ENCODE data around the gene AVP. TPM values are rescaled to one million over a fixed set of nuclear protein-coding genes. Genes with fewer than 3 reads are reported as not detected.

AVP gene
- total RNA-seq, 2 donors from 2014 or later = not detected

GRCh38 chr20:3111995-3112394, 27.5 kb upstream of the AVP start:
- Histone ChIP-seq H3K27me3 (no peaks in the 10 kb centered on the region), H3K36me3 (peaks cover 11% of the 10 kb centered on the region), H3K4me1 (no peaks in the 10 kb centered on the region), H3K9me3 (no peaks in the 10 kb centered on the region), H3K27ac (no peak overlapping the region), H3K4me3 (no peak overlapping the region)
- DNase-seq (ENCODE audit: low spot score) = no peak
- TF ChIP-seq CTCF (IDR thresholded peaks at IDR 0.05) = no peak

GRCh38 chr20:3111507-3111906, 27.0 kb upstream of the AVP start:
- Histone ChIP-seq H3K36me3 (peaks cover 11% of the 10 kb centered on the region), H3K9me3 (no peaks in the 10 kb centered on the region), H3K4me3 (no peak overlapping the region), H3K27me3 (no peaks in the 10 kb centered on the region), H3K27ac (no peak overlapping the region), H3K4me1 (no peaks in the 10 kb centered on the region)
- no peak for TF ChIP-seq CTCF (IDR thresholded peaks at IDR 0.05)
- no peak for DNase-seq (ENCODE audit: low spot score)

- TF ChIP-seq CTCF (IDR thresholded peaks at IDR 0.05) = no peak
- Histone ChIP-seq H3K36me3 (peaks cover 11% of the 10 kb centered on the region), H3K27ac (no peak overlapping the region), H3K9me3 (no peaks in the 10 kb centered on the region), H3K4me1 (no peaks in the 10 kb centered on the region), H3K27me3 (no peaks in the 10 kb centered on the region), H3K4me3 (no peak overlapping the region)
- DNase-seq (ENCODE audit: low spot score) = no peak
Observed at GRCh38 chr20:3109350-3110302, 25.1 kb upstream of the AVP start.

- Histone ChIP-seq H3K27ac (no peak overlapping the region), H3K36me3 (peaks cover 11% of the 10 kb centered on the region), H3K4me1 (no peaks in the 10 kb centered on the region), H3K27me3 (no peaks in the 10 kb centered on the region), H3K9me3 (no peaks in the 10 kb centered on the region), H3K4me3 (no peak overlapping the region)
- no peak for TF ChIP-seq CTCF (IDR thresholded peaks at IDR 0.05)
- no peak for DNase-seq (ENCODE audit: low spot score)
Observed at GRCh38 chr20:3107464-3108025, 23.0 kb upstream of the AVP start.

GRCh38 chr20:3106658-3107463, 22.3 kb upstream of the AVP start:
- Histone ChIP-seq H3K4me3 (no peak overlapping the region), H3K4me1 (no peaks in the 10 kb centered on the region), H3K36me3 (peaks cover 11% of the 10 kb centered on the region), H3K27me3 (no peaks in the 10 kb centered on the region), H3K9me3 (no peaks in the 10 kb centered on the region), H3K27ac (no peak overlapping the region)
- no peak for TF ChIP-seq CTCF (IDR thresholded peaks at IDR 0.05)
- DNase-seq (ENCODE audit: low spot score) = no peak

Measured in right atrium auricular region (tissue), 2 donors.